Measurements from ENCODE around the gene GREB1L.

Gene GREB1L

GRCh38 chr18:21559195-21559594, 317.2 kb downstream of the GREB1L start:
- DNase-seq (ENCODE audit: low read depth in 2 of 2): no peak

GRCh38 chr18:21571772-21572171, 329.7 kb downstream of the GREB1L start:
- no peak for DNase-seq (ENCODE audit: low read depth in 2 of 2)

Data from fibroblast of skin of left biceps (primary cell).